Fibroblast of lung (primary cell): ENCODE measurements around the gene CARD18. TPM values are rescaled to one million over a fixed set of nuclear protein-coding genes. Genes with fewer than 3 reads are reported as not detected.

Source experiments
- DNase-seq, 2 donors: peaks; one replicate each; pipeline versions ENCODE4 v3.0.0 to v3.0.0-alpha.2; 2010; ENCODE audit warnings: low read depth in 2 of 2
- H2AFZ ChIP-seq: 2 replicates; pipeline ENCODE4 v1.5.1; 2012; ENCODE audit warnings: low read length, control low read depth, inconsistent platforms
- H3K27ac ChIP-seq: 2 replicates; pipeline ENCODE4 v1.5.1; 2011; ENCODE audit warnings: low read length, control low read depth; ENCODE audit not compliant: insufficient read depth
- H3K27me3 ChIP-seq: 2 replicates; pipeline ENCODE4 v1.5.1; 2011; ENCODE audit warnings: mild to moderate bottlenecking, low read length; ENCODE audit not compliant: control insufficient read depth, insufficient read depth
- H3K36me3 ChIP-seq: 2 replicates; pipeline ENCODE4 v1.5.1; 2011; ENCODE audit warnings: low read length; ENCODE audit not compliant: control insufficient read depth, insufficient read depth
- H3K4me1 ChIP-seq: 2 replicates; pipeline ENCODE4 v1.5.1; 2011; ENCODE audit warnings: low read length; ENCODE audit not compliant: control insufficient read depth, insufficient read depth; ENCODE audit errors: extremely low read depth
- H3K4me2 ChIP-seq: 2 replicates; pipeline ENCODE4 v1.5.1; 2011; ENCODE audit warnings: low read length, control low read depth; ENCODE audit not compliant: insufficient read depth; ENCODE audit errors: extremely low read depth
- H3K4me3 ChIP-seq, 4 experiments: fragments of 200-600 bp in 1 of 4; sonication (generic) in 1 of 4; replicated peaks in 1 of 4; 2 replicates each; pipeline ENCODE4 v1.5.1; 2011 to 2016; ENCODE audit warnings: low read length in 4 of 4, low read depth in 3 of 4, mild to moderate bottlenecking in 3 of 4, control low read depth in 2 of 4, inconsistent platforms in 1 of 4, mixed read lengths in 1 of 4; ENCODE audit not compliant: insufficient read depth in 1 of 4; ENCODE audit errors: control extremely low read depth in 1 of 4
- H3K79me2 ChIP-seq: 2 replicates; pipeline ENCODE4 v1.5.1; 2012; ENCODE audit warnings: mild to moderate bottlenecking, low read length, inconsistent platforms; ENCODE audit not compliant: control insufficient read depth, insufficient read depth
- H3K9ac ChIP-seq: 2 replicates; pipeline ENCODE4 v1.5.1; 2011; ENCODE audit warnings: mild to moderate bottlenecking, low read length, control low read depth; ENCODE audit not compliant: insufficient read depth
- H3K9me3 ChIP-seq: 2 replicates; pipeline ENCODE4 v1.5.1; 2012; ENCODE audit warnings: low read depth, low read length; ENCODE audit not compliant: control insufficient read depth, insufficient read depth
- H4K20me1 ChIP-seq: 2 replicates; pipeline ENCODE4 v1.5.1; 2011; ENCODE audit warnings: low read length; ENCODE audit not compliant: control insufficient read depth, insufficient read depth; ENCODE audit errors: extremely low read depth
- CTCF ChIP-seq, 2 donors: IDR thresholded peaks in 1 of 2; conservative IDR thresholded peaks in 1 of 2; 1 replicate in 1 of 2; 2 replicates in 1 of 2; pipeline ENCODE4 v1.5.1; 2011 to 2012; ENCODE audit warnings: low read length in 2 of 2, control low read depth in 1 of 2, inconsistent platforms in 1 of 2, low read depth in 1 of 2, mild to moderate bottlenecking in 1 of 2
- EZH2 ChIP-seq: IDR thresholded peaks from 2 replicates; pipeline ENCODE4 v1.5.1; 2012; ENCODE audit warnings: low read length, control low read depth, mild to moderate bottlenecking; ENCODE audit errors: missing control alignments
- polyA minus RNA-seq: library from RNA; depleted of rRNA, polyadenylated mRNA; stranded (reverse); fragments of >200 nt; gene quantifications from 2 replicates; pipeline ENCODE4 v1.2.3, GENCODE V29; 2011; ENCODE audit warnings: low replicate concordance
- polyA plus RNA-seq, 2 donors: library from polyadenylated mRNA; depleted of rRNA in 1 of 2; stranded (reverse) in 1 of 2; unstranded in 1 of 2; fragments of >200 nt; gene quantifications; 2 replicates each; pipeline ENCODE4 v1.2.1, GENCODE V29; 2011 to 2012; ENCODE audit warnings: missing spikeins in 1 of 2
- total RNA-seq: library from RNA; depleted of rRNA; stranded (reverse); fragments of >200 nt; gene quantifications from 2 replicates; pipeline ENCODE4 v1.2.1, GENCODE V29; 2014

CARD18 gene
- total RNA-seq (not detected in 2 replicates), polyA plus RNA-seq (not detected in 2 replicates), polyA minus RNA-seq (not detected in 2 replicates)
- polyA plus RNA-seq (2012): not detected in 2 replicates

- Histone ChIP-seq H3K4me1 (peaks cover 2% of the 10 kb centered on the region), H4K20me1 (no peaks in the 10 kb centered on the region), H3K9me3 (no peaks in the 10 kb centered on the region), H2AFZ (no peak within 1 kb of the TSS), H3K79me2 (no peaks in the 10 kb centered on the region), H3K36me3 (no peaks in the 10 kb centered on the region), H3K9ac (no peak within 1 kb of the TSS), H3K4me3 (no peak within 1 kb of the TSS), H3K27me3 (no peaks in the 10 kb centered on the region), H3K4me2 (no peak within 1 kb of the TSS), H3K27ac (no peak within 1 kb of the TSS)
- no peak for DNase-seq
- TF ChIP-seq CTCF (conservative IDR thresholded peaks at IDR 0.05 in 1 of 2, IDR thresholded peaks at IDR 0.05 in 1 of 2; ENCODE audit: low read depth in 1 of 2, low read length in 2 of 2): no peak
- TF ChIP-seq EZH2: no peak
These were observed at the start of gene CARD18 for GRCh38 chr11:105139669-105140068. Gene CARD18, minus strand, starts transcription at chr11:105139769. Its CDS starts 43 bp downstream, at chr11:105139726.

- H2AFZ ChIP-seq: no peak overlapping the region
- peaks cover 2% of the 10 kb centered on the region for H3K4me1 ChIP-seq
- H3K9me3 ChIP-seq: no peaks in the 10 kb centered on the region
- H3K4me2 ChIP-seq: no peak overlapping the region
- H3K36me3 ChIP-seq: no peaks in the 10 kb centered on the region
- H3K4me3 ChIP-seq: no peak overlapping the region
- no peak overlapping the region for H3K27ac ChIP-seq
- H4K20me1 ChIP-seq: no peaks in the 10 kb centered on the region
- no peaks in the 10 kb centered on the region for H3K27me3 ChIP-seq
- H3K79me2 ChIP-seq: no peaks in the 10 kb centered on the region
- TF ChIP-seq EZH2: no peak
- no peak for TF ChIP-seq CTCF (conservative IDR thresholded peaks at IDR 0.05 in 1 of 2, IDR thresholded peaks at IDR 0.05 in 1 of 2; ENCODE audit: low read depth in 1 of 2, low read length in 2 of 2)
- DNase-seq: no peak
- no peak overlapping the region for H3K9ac ChIP-seq
These were observed 44.4 kb upstream of the CARD18 start for GRCh38 chr11:105183987-105184386.

GRCh38 chr11:105183426-105183825 lies 43.9 kb upstream of the CARD18 start:
- Histone ChIP-seq H3K27me3 (no peaks in the 10 kb centered on the region), H3K9me3 (no peaks in the 10 kb centered on the region), H3K4me2 (no peak overlapping the region), H2AFZ (no peak overlapping the region), H3K79me2 (no peaks in the 10 kb centered on the region), H3K4me3 (no peak overlapping the region), H3K36me3 (no peaks in the 10 kb centered on the region), H3K27ac (no peak overlapping the region), H3K9ac (no peak overlapping the region), H3K4me1 (peaks cover 2% of the 10 kb centered on the region), H4K20me1 (no peaks in the 10 kb centered on the region)
- DNase-seq: no peak
- TF ChIP-seq CTCF (conservative IDR thresholded peaks at IDR 0.05 in 1 of 2, IDR thresholded peaks at IDR 0.05 in 1 of 2; ENCODE audit: low read depth in 1 of 2, low read length in 2 of 2): no peak
- no peak for TF ChIP-seq EZH2
